H4 (cell line): ENCODE measurements around the gene FGF7. TPM values are rescaled to one million over a fixed set of nuclear protein-coding genes. Genes with fewer than 3 reads are reported as not detected.
A peak's percentile ranks its signal among the peaks of the same experiment; 100 is the strongest.
"Not testable (repeated sequence)": the region's sequence is repeated elsewhere in the genome, so short reads cannot be mapped to it uniquely, and the experiment has no call there.

Experiments
- DNase-seq: peaks from one replicate; pipeline ENCODE4 v3.0.0-alpha.2; 2015; ENCODE audit warnings: low spot score
- total RNA-seq: library from RNA; depleted of rRNA; stranded (reverse); fragments of >200 nt; shearing (Covaris generic); gene quantifications from 2 replicates; pipeline ENCODE4 v1.2.3, GENCODE V29; 2014

Gene FGF7
- total RNA-seq, 1 experiment from 2014 or later, result 3.6 TPM

GRCh38 chr15:49438962-49439631 is 16.1 kb downstream of the FGF7 start:
- no peak for DNase-seq

- DNase-seq, result peak; percentile 63
Measured at GRCh38 chr15:49439678-49440395, 16.8 kb downstream of the FGF7 start.

- DNase-seq, result peak; percentile 19
Measured at GRCh38 chr15:49441356-49441755, 18.3 kb downstream of the FGF7 start.

GRCh38 chr15:49441816-49442215 is 18.8 kb downstream of the FGF7 start:
- DNase-seq, result no peak

- DNase-seq, result no peak
Measured at GRCh38 chr15:49452595-49452994, 29.6 kb downstream of the FGF7 start.

- no peak for DNase-seq
Measured at GRCh38 chr15:49456166-49456565, 33.1 kb downstream of the FGF7 start.

- no peak for DNase-seq
Measured at GRCh38 chr15:49458145-49458544, 35.1 kb downstream of the FGF7 start.

GRCh38 chr15:49460411-49460941 is 37.4 kb downstream of the FGF7 start:
- DNase-seq, result no peak

GRCh38 chr15:49462232-49462844 is 39.3 kb downstream of the FGF7 start:
- no peak for DNase-seq

GRCh38 chr15:49464522-49464921 is 41.5 kb downstream of the FGF7 start:
- DNase-seq, result no peak

GRCh38 chr15:49466119-49466518 is 43.1 kb downstream of the FGF7 start:
- DNase-seq, result no peak

GRCh38 chr15:49467746-49468480 is 44.9 kb downstream of the FGF7 start:
- DNase-seq, result no peak

- peak; percentile 13 for DNase-seq
Measured at GRCh38 chr15:49468481-49468839, 45.4 kb downstream of the FGF7 start.

- not testable (repeated sequence) for DNase-seq
Measured at GRCh38 chr15:49471248-49471647, 48.2 kb downstream of the FGF7 start.

GRCh38 chr15:49471733-49472132 is 48.7 kb downstream of the FGF7 start:
- no peak for DNase-seq

GRCh38 chr15:49472338-49472737 is 49.3 kb downstream of the FGF7 start:
- DNase-seq, result no peak

- no peak for DNase-seq
Measured at GRCh38 chr15:49473031-49473430, 50.0 kb downstream of the FGF7 start.

- not testable (repeated sequence) for DNase-seq
Measured at GRCh38 chr15:49478021-49478420, 55.0 kb downstream of the FGF7 start.

GRCh38 chr15:49478982-49479381 is 55.9 kb downstream of the FGF7 start:
- DNase-seq, result not testable (repeated sequence)

GRCh38 chr15:49485401-49485800 is 62.4 kb downstream of the FGF7 start:
- DNase-seq, result not testable (repeated sequence)

GRCh38 chr15:49490966-49491365 is 67.9 kb downstream of the FGF7 start:
- DNase-seq, result no peak

GRCh38 chr15:49492151-49492550 is 69.1 kb downstream of the FGF7 start:
- no peak for DNase-seq
